NOMO-1 (cell line): ENCODE results near the gene ATP2B2.

ENCODE experiments used
- DNase-seq, 2 experiments: peaks; one replicate each; lab custom pipeline; 2025; ENCODE audit not compliant: unreplicated experiment in 2 of 2; lab: John Stamatoyannopoulos, UW

ATP2B2 gene

GRCh38 chr3:10435850-10436249, 69.5 kb downstream of the ATP2B2 start:
- DNase-seq = no peak

GRCh38 chr3:10434938-10435336, 70.4 kb downstream of the ATP2B2 start:
- no peak for DNase-seq

- no peak for DNase-seq
Observed at GRCh38 chr3:10434144-10434937, 71.0 kb downstream of the ATP2B2 start.

GRCh38 chr3:10432931-10433330, 72.5 kb downstream of the ATP2B2 start:
- no peak for DNase-seq

GRCh38 chr3:10432156-10432845, 73.1 kb downstream of the ATP2B2 start:
- peak in 1 of 2 experiments; percentile 18 for DNase-seq

- DNase-seq = no peak
Observed at GRCh38 chr3:10430805-10431204, 74.6 kb downstream of the ATP2B2 start.

- no peak for DNase-seq
Observed at GRCh38 chr3:10428406-10429091, 76.8 kb downstream of the ATP2B2 start.

GRCh38 chr3:10426346-10427220, 78.8 kb downstream of the ATP2B2 start:
- peak; percentile 46 to 77 for DNase-seq

GRCh38 chr3:10423171-10423882, 82.1 kb downstream of the ATP2B2 start:
- DNase-seq = no peak

- no peak for DNase-seq
Observed at GRCh38 chr3:10421996-10422395, 83.4 kb downstream of the ATP2B2 start.

GRCh38 chr3:10420745-10421475, 84.5 kb downstream of the ATP2B2 start:
- DNase-seq = no peak

- DNase-seq = no peak
Observed at GRCh38 chr3:10419637-10420232, 85.7 kb downstream of the ATP2B2 start.

GRCh38 chr3:10417847-10418246, 87.5 kb downstream of the ATP2B2 start:
- peak; percentile 40 to 59 for DNase-seq

GRCh38 chr3:10416730-10417300, 88.6 kb downstream of the ATP2B2 start:
- no peak for DNase-seq

- no peak for DNase-seq
Observed at GRCh38 chr3:10413041-10413440, 92.3 kb downstream of the ATP2B2 start.

GRCh38 chr3:10411598-10412332, 93.6 kb downstream of the ATP2B2 start:
- DNase-seq = no peak

GRCh38 chr3:10410383-10411002, 94.9 kb downstream of the ATP2B2 start:
- no peak for DNase-seq
